Astrocyte of the cerebellum (primary cell): ENCODE measurements around the gene CLIC1.

Source experiments
- DNase-seq: peaks from one replicate; pipeline ENCODE4 v3.0.0-alpha.2; 2011; ENCODE audit warnings: low read depth
- H3K4me3 ChIP-seq: 2 replicates; pipeline ENCODE4 v1.5.1; 2011; ENCODE audit warnings: mild to moderate bottlenecking, low read depth, low read length, moderate library complexity
- in situ Hi-C: cut with HindIII; loops from 2 replicates; pipeline ENCODE4 v1.10.0; 2017; ENCODE audit warnings: low sequenced_read_pairs
- TF ChIP-seq, protein P1 (sequence below): IDR thresholded peaks from 2 replicates; pipeline ENCODE4 v1.5.1; 2012; ENCODE audit warnings: low read length, low read depth, moderate library complexity, mild to moderate bottlenecking; ENCODE audit errors: missing control alignments

The CLIC1 gene

DNA sequence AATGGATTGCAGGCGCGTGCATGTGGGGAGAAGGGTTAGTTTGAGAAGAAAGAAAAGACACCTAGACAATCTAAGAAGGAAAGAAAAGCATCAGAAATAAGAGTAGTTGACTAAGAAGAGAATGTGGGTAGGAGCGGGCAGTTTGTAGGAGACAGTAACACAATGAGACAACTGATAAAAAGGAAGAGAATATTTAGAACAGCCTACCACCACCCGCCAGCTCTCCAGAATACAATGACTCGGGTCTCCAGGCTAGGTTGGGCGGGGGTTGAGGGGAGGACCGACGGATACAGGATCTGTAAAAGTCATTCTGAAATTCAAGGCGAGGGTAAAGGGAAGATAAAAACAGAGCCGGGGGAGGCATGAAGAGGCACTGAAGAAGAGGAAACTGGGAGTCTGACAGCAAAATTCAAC lies 33.9 kb downstream of the CLIC1 start:
- no peak for DNase-seq
- in situ Hi-C loops: no loop called here
- H3K4me3 ChIP-seq: peak overlapping the region; percentile 95
- TF ChIP-seq, protein P1, sequence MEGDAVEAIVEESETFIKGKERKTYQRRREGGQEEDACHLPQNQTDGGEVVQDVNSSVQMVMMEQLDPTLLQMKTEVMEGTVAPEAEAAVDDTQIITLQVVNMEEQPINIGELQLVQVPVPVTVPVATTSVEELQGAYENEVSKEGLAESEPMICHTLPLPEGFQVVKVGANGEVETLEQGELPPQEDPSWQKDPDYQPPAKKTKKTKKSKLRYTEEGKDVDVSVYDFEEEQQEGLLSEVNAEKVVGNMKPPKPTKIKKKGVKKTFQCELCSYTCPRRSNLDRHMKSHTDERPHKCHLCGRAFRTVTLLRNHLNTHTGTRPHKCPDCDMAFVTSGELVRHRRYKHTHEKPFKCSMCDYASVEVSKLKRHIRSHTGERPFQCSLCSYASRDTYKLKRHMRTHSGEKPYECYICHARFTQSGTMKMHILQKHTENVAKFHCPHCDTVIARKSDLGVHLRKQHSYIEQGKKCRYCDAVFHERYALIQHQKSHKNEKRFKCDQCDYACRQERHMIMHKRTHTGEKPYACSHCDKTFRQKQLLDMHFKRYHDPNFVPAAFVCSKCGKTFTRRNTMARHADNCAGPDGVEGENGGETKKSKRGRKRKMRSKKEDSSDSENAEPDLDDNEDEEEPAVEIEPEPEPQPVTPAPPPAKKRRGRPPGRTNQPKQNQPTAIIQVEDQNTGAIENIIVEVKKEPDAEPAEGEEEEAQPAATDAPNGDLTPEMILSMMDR: no peak

DNA sequence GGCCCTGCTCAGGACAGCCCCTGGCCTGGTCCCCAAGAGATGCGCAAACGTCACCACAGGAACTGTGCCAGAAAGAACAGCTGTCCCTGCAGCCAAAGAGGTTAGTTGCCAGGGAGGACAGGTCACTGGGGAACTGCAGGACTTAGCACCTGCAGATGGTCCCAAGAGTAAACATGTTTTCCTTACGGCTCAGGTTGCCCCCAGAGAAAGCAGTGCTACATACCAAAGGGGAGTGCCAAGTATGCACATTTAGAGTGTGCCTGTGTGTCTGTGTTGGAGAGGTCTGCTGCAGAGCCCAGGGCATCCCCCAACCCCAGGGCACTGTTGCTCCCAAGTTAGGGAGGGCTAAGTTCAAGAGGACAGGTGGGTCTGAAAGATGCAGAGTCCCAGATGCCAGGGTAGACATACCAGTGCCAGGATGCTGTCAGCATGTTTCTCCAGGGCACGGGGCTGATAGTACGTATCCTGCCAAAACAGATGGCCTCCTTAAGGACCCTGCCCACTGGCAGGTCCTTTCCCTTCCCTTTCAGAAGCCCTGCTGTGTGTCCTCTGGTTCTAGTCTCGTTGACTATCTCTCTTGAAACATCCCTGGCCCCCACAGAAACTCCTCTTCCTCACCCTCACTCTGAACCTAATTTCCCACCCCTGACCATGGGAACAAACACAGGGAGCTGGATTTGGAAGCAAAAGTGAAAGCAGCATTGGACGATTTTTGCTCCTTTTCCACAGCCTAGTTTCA lies 34.5 kb downstream of the CLIC1 start:
- no peak for DNase-seq
- peak overlapping the region; percentile 95 for H3K4me3 ChIP-seq
- in situ Hi-C loops: no loop called here
- TF ChIP-seq, protein P1: no peak

DNA sequence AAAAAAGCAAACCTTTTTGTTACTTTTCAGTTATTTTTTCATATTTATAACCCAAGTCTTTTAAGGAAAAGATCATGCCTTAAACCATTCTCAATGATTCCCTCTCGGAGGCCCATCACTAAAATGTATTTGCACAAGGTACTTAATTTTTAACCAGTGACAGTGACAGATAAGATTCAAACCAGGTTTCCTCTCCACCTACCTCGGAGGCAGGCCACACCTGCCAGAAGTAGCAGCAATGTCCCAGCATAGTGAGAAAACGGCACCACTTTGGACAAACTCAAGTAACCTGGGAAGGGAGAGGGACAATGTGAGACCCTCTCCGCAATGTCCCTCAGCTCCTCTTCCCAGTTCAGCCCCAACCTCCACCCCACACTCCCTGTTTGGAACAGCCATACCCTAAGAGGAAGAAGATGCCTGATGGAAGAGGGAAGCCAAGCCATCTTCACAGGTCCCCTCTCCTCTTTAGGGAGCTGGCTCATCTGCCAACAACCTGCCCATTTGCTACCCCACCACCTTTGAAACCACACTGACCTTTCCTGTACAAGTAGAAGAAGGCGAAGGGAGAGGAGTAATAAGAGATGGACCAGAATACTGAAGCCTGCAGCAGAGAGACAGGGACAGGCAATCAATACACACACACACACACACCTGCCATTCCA lies 35.5 kb downstream of the CLIC1 start:
- TF ChIP-seq, protein P1: no peak
- no peak overlapping the region for H3K4me3 ChIP-seq
- in situ Hi-C loops: no loop called here
- no peak for DNase-seq

DNA sequence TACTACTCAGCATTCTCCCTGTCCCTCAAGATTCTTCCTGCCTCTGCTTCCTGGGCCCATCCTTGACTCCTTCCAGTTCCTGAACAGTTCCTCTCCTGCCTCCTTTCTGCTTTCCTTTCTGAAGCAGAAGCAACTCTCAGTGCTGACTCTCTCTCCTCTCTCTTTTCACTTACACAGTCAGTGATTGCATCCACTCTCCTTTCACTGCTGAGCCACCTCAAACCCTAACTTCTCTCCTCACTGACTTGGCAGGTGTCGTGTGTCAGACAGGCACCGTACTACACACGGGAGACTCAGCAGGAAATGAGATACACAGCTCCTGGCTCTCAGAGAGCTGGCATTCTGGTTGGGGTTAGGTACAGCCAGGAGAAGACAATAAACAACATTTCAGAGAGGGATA lies 38.8 kb downstream of the CLIC1 start:
- H3K4me3 ChIP-seq: no peak overlapping the region
- in situ Hi-C loops: no loop called here
- TF ChIP-seq, protein P1: no peak
- DNase-seq: no peak

DNA sequence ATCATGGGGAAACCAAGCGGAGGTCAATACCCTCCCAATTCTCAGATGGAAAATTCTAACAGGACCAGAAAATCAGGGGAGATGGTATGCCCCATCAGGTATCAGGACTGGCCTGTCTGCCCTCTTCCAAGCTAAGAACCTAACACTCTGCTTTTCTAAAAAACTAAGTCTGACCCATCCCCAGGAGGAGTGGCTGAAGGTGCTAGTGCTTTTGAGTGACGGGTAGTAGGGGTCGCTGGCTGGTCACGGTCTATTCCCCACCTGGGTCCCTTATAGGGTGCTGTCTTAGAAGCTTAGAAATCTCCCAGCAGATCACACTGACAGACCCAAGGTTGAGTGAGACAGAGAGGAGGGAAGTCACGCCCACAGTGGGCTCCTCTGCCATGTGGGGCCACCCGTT lies 42.8 kb downstream of the CLIC1 start:
- H3K4me3 ChIP-seq: no peak overlapping the region
- in situ Hi-C loops: loop anchor here (5.0 kb wide), 1 partner anchor 39 kb away; no protein-coding TSS in a partner anchor
- TF ChIP-seq, protein P1: no peak
- DNase-seq: no peak

DNA sequence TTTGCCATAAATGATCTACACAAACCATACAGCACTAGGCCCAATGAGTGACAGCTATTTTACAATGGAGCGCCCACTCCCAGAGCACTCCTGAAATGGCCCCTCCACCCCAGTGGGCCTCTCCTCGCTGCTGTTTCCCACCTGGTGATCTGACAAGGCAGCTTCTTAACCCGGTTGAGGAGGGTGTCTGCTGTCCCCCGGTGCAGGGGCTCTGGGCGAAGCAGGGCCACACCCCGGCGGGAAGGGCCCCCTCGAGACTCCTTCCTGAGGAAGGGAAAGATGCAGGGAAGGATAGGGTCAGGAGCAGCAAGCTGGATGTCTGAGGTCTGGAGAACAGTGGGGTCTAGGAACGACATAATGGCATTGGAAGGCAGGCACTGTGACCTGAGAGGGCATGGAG lies 43.4 kb downstream of the CLIC1 start:
- in situ Hi-C loops: loop anchor here (5.0 kb wide), 1 partner anchor 39 kb away; no protein-coding TSS in a partner anchor
- H3K4me3 ChIP-seq: no peak overlapping the region
- TF ChIP-seq, protein P1: no peak
- DNase-seq: no peak
